Liver (tissue), 9 donors: ENCODE data around the gene IRAK2. TPM values are rescaled to one million over a fixed set of nuclear protein-coding genes. Genes with fewer than 3 reads are reported as not detected.

ENCODE experiments used
- DNase-seq: peaks from one replicate; pipeline ENCODE4 v3.0.0-alpha.2; 2017; ENCODE audit warnings: low spot score
- H3K27ac ChIP-seq, 2 donors: one replicate each; pipeline ENCODE4 v1.7.0; 2013; ENCODE audit warnings: inconsistent platforms in 2 of 2, low read length in 2 of 2, control low read depth in 1 of 2, low read depth in 1 of 2, mild to moderate bottlenecking in 1 of 2
- H3K27me3 ChIP-seq, 4 donors: one replicate each; pipeline versions ENCODE4 v1.6.1 to v1.7.0; 2013; ENCODE audit warnings: low read length in 3 of 4, inconsistent platforms in 1 of 4, mild to moderate bottlenecking in 1 of 4, moderate library complexity in 1 of 4; ENCODE audit not compliant: control insufficient read depth in 4 of 4, insufficient read depth in 4 of 4
- H3K36me3 ChIP-seq, 4 donors: one replicate each; pipeline versions ENCODE4 v1.6.1 to v1.7.0; 2013; ENCODE audit warnings: low read length in 3 of 4, mild to moderate bottlenecking in 3 of 4, low read depth in 1 of 4, moderate library complexity in 1 of 4; ENCODE audit not compliant: control insufficient read depth in 4 of 4, insufficient read depth in 3 of 4
- H3K4me1 ChIP-seq, 4 donors: one replicate each; pipeline versions ENCODE4 v1.6.1 to v1.7.0; 2013; ENCODE audit warnings: low read length in 3 of 4, mild to moderate bottlenecking in 3 of 4, moderate library complexity in 1 of 4; ENCODE audit not compliant: control insufficient read depth in 4 of 4, insufficient read depth in 4 of 4
- H3K4me3 ChIP-seq, 3 donors: one replicate each; pipeline versions ENCODE4 v1.6.1 to v1.7.0; 2013; ENCODE audit warnings: low read length in 3 of 3, control low read depth in 1 of 3, low read depth in 1 of 3, mild to moderate bottlenecking in 1 of 3
- H3K9ac ChIP-seq, 2 donors: one replicate each; pipeline ENCODE4 v1.7.0; 2013; ENCODE audit warnings: low read length in 2 of 2, mild to moderate bottlenecking in 2 of 2, moderate library complexity in 2 of 2, control low read depth in 1 of 2, low read depth in 1 of 2
- H3K9me3 ChIP-seq, 4 donors: one replicate each; pipeline versions ENCODE4 v1.6.1 to v1.7.0; 2013; ENCODE audit warnings: low read length in 3 of 4; ENCODE audit not compliant: control insufficient read depth in 4 of 4
- EGR1 ChIP-seq, 2 donors: IDR thresholded peaks; 2 replicates each; pipeline ENCODE4 v1.6.1; 2016 to 2018; ENCODE audit warnings: antibody characterized with exemption in 2 of 2, low read depth in 2 of 2
- FOXA1 ChIP-seq: IDR thresholded peaks from 2 replicates; pipeline ENCODE4 v1.6.1; 2016; ENCODE audit warnings: antibody characterized with exemption
- FOXA2 ChIP-seq: IDR thresholded peaks from 2 replicates; pipeline ENCODE4 v1.6.1; 2016; ENCODE audit warnings: antibody characterized with exemption
- GABPA ChIP-seq, 2 donors: IDR thresholded peaks in 1 of 2; conservative IDR thresholded peaks in 1 of 2; 2 replicates each; pipeline ENCODE4 v1.6.1; 2016; ENCODE audit warnings: antibody characterized with exemption in 2 of 2, mild to moderate bottlenecking in 1 of 2, moderate library complexity in 1 of 2
- HNF4A ChIP-seq, 2 donors: conservative IDR thresholded peaks; 2 replicates each; pipeline ENCODE4 v1.6.1; 2016; ENCODE audit warnings: antibody characterized with exemption in 2 of 2, mild to moderate bottlenecking in 2 of 2
- HNF4G ChIP-seq: IDR thresholded peaks from 2 replicates; pipeline ENCODE4 v1.6.1; 2016; ENCODE audit warnings: antibody characterized with exemption
- JUND ChIP-seq, 2 donors: IDR thresholded peaks; 2 replicates each; pipeline ENCODE4 v1.6.1; 2016; ENCODE audit warnings: antibody characterized with exemption in 2 of 2
- NR2F2 ChIP-seq: IDR thresholded peaks from 2 replicates; pipeline ENCODE4 v1.6.1; 2016; ENCODE audit warnings: antibody characterized with exemption
- RAD21 ChIP-seq, 2 donors: IDR thresholded peaks; 2 replicates each; pipeline ENCODE4 v1.6.1; 2016; ENCODE audit warnings: antibody characterized with exemption in 2 of 2, mild to moderate bottlenecking in 2 of 2
- RXRA ChIP-seq, 2 donors: IDR thresholded peaks; 2 replicates each; pipeline ENCODE4 v1.6.1; 2017 to 2018; ENCODE audit warnings: antibody characterized with exemption in 2 of 2, mild to moderate bottlenecking in 1 of 2
- SP1 ChIP-seq: IDR thresholded peaks from 2 replicates; pipeline ENCODE4 v1.6.1; 2018; ENCODE audit warnings: antibody characterized with exemption, mild to moderate bottlenecking
- TAF1 ChIP-seq: conservative IDR thresholded peaks from 2 replicates; pipeline ENCODE4 v1.6.1; 2016; ENCODE audit warnings: antibody characterized with exemption, mild to moderate bottlenecking
- YY1 ChIP-seq: IDR thresholded peaks from 2 replicates; pipeline ENCODE4 v1.6.1; 2016; ENCODE audit warnings: antibody characterized with exemption, mild to moderate bottlenecking
- WGBS: extraction: QIAGEN DNeasy Blood & Tissue Kit; methylation state at CpG from one replicate; pipeline ENCODE4 v1.1.7; 2013; 5-methylcytosine and 5-hydroxymethylcytosine counted together
- polyA plus RNA-seq, 2 donors: library from polyadenylated mRNA; stranded (reverse) in 1 of 2; unstranded in 1 of 2; fragments of 200-250 nt in 1 of 2; fragments of >200 nt in 1 of 2; fragmentation: Nextera tagmentation in 1 of 2; extraction: Ambion mirVana in 1 of 2; gene quantifications; one replicate each; pipeline versions ENCODE4 v1.2.1 to v1.2.3, GENCODE V29; 2013 to 2015
- total RNA-seq, 2 donors: library from RNA; depleted of rRNA; stranded (reverse); fragments of >200 nt; gene quantifications; one replicate each; pipeline ENCODE4 v1.2.3, GENCODE V29; 2014
- TF ChIP-seq, protein P1 (sequence below): IDR thresholded peaks from 2 replicates; pipeline ENCODE4 v1.6.1; 2016; ENCODE audit warnings: antibody characterized with exemption
- TF ChIP-seq, protein P2 (sequence below): IDR thresholded peaks from 2 replicates; pipeline ENCODE4 v1.6.1; 2016; ENCODE audit warnings: antibody characterized with exemption
- TF ChIP-seq, protein P3 (sequence below): IDR thresholded peaks from 2 replicates; pipeline ENCODE4 v1.6.1; 2016; ENCODE audit warnings: antibody characterized with exemption
- TF ChIP-seq, protein P4 (sequence below): fragments of 150-350 bp; IDR thresholded peaks from 2 replicates; pipeline ENCODE4 v1.5.1; 2017; ENCODE audit warnings: improper control_type of control experiment, low read depth, low read length; ENCODE audit not compliant: missing input control
- TF ChIP-seq, protein P5 (sequence below): IDR thresholded peaks from 2 replicates; pipeline ENCODE4 v1.6.1; 2016; ENCODE audit warnings: antibody characterized with exemption, mild to moderate bottlenecking
- donor health status: healthy.
- donor health status: healthy.
- donor health status: healthy.
- donor health status: healthy.
- donor health status: healthy.

IRAK2 gene
- total and polyA plus RNA-seq, 4 donors: 2.7 to 9.3 (median 5.9) TPM

DNA sequence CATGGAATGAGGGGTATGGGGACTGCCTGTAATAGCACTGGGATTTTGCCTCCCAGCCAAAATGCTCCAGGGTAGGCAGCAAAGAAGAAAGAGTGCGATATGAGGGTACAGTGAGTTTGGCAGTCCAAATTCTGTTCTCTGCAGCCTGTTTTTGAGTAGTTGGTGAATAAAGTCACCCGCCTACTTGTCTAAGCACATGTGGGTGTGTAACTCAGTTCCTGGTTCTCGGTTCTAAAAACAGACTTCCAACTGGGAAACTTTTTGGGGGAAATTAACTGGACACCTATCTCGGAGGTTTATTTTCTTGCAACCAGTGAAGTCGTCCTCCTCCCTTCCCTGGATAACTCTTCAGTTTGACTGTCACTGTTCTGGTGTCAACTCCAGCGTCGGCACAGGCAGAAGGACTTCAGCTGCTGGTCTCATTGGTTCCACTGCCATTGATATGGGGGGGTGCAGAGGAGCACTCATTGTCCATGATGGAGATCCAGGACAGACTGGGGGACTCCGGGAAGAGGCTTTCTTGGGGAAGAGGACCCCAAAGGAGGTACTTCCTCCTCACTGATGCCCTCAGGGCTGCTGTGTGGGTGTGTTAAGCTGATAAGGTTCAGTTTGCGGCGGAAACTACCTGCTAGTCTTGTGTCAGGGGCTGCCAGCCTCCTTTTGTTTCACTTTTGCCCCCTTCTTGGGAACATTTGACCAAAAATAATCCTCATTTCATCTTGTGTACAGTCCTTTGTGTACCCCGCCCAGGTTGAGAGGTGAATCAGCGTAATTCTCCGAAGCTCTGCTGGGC lies 114.9 kb downstream of the IRAK2 start:
- DNase-seq: no peak
- no peaks in the 10 kb centered on the region for H3K9me3 ChIP-seq
- 96% methylated on average over 13 of the region's 13 CpGs for WGBS
- H3K4me3 ChIP-seq: no peak overlapping the region
- H3K27ac ChIP-seq: no peak overlapping the region
- no peak overlapping the region for H3K9ac ChIP-seq
- peaks cover 0 to 2% (median under 1%) of the 10 kb centered on the region in 4 donors for H3K4me1 ChIP-seq
- H3K36me3 ChIP-seq: peaks cover 9 to 53% (median 28%) of the 10 kb centered on the region in 4 donors
- TF ChIP-seq, protein P1, sequence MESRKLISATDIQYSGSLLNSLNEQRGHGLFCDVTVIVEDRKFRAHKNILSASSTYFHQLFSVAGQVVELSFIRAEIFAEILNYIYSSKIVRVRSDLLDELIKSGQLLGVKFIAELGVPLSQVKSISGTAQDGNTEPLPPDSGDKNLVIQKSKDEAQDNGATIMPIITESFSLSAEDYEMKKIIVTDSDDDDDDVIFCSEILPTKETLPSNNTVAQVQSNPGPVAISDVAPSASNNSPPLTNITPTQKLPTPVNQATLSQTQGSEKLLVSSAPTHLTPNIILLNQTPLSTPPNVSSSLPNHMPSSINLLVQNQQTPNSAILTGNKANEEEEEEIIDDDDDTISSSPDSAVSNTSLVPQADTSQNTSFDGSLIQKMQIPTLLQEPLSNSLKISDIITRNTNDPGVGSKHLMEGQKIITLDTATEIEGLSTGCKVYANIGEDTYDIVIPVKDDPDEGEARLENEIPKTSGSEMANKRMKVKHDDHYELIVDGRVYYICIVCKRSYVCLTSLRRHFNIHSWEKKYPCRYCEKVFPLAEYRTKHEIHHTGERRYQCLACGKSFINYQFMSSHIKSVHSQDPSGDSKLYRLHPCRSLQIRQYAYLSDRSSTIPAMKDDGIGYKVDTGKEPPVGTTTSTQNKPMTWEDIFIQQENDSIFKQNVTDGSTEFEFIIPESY: no peak
- TF ChIP-seq, protein P2, sequence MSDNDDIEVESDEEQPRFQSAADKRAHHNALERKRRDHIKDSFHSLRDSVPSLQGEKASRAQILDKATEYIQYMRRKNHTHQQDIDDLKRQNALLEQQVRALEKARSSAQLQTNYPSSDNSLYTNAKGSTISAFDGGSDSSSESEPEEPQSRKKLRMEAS: no peak
- TF ChIP-seq SP1 (no peak), EGR1 (IDR thresholded peaks at IDR 0.05; ENCODE audit: low read depth in 2 of 2) (no peak), HNF4A (conservative IDR thresholded peaks at IDR 0.05) (no peak), RXRA (IDR thresholded peaks at IDR 0.05) (no peak), TAF1 (no peak), JUND (IDR thresholded peaks at IDR 0.05) (no peak), RAD21 (IDR thresholded peaks at IDR 0.05) (no peak), GABPA (IDR thresholded peaks at IDR 0.05 in 1 of 2, conservative IDR thresholded peaks at IDR 0.05 in 1 of 2) (no peak), FOXA1 (no peak), YY1 (no peak), FOXA2 (no peak), NR2F2 (no peak), HNF4G (no peak)
- TF ChIP-seq, protein P3, sequence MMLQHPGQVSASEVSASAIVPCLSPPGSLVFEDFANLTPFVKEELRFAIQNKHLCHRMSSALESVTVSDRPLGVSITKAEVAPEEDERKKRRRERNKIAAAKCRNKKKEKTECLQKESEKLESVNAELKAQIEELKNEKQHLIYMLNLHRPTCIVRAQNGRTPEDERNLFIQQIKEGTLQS: no peak
- TF ChIP-seq, protein P4, sequence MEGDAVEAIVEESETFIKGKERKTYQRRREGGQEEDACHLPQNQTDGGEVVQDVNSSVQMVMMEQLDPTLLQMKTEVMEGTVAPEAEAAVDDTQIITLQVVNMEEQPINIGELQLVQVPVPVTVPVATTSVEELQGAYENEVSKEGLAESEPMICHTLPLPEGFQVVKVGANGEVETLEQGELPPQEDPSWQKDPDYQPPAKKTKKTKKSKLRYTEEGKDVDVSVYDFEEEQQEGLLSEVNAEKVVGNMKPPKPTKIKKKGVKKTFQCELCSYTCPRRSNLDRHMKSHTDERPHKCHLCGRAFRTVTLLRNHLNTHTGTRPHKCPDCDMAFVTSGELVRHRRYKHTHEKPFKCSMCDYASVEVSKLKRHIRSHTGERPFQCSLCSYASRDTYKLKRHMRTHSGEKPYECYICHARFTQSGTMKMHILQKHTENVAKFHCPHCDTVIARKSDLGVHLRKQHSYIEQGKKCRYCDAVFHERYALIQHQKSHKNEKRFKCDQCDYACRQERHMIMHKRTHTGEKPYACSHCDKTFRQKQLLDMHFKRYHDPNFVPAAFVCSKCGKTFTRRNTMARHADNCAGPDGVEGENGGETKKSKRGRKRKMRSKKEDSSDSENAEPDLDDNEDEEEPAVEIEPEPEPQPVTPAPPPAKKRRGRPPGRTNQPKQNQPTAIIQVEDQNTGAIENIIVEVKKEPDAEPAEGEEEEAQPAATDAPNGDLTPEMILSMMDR: no peak
- TF ChIP-seq, protein P5, sequence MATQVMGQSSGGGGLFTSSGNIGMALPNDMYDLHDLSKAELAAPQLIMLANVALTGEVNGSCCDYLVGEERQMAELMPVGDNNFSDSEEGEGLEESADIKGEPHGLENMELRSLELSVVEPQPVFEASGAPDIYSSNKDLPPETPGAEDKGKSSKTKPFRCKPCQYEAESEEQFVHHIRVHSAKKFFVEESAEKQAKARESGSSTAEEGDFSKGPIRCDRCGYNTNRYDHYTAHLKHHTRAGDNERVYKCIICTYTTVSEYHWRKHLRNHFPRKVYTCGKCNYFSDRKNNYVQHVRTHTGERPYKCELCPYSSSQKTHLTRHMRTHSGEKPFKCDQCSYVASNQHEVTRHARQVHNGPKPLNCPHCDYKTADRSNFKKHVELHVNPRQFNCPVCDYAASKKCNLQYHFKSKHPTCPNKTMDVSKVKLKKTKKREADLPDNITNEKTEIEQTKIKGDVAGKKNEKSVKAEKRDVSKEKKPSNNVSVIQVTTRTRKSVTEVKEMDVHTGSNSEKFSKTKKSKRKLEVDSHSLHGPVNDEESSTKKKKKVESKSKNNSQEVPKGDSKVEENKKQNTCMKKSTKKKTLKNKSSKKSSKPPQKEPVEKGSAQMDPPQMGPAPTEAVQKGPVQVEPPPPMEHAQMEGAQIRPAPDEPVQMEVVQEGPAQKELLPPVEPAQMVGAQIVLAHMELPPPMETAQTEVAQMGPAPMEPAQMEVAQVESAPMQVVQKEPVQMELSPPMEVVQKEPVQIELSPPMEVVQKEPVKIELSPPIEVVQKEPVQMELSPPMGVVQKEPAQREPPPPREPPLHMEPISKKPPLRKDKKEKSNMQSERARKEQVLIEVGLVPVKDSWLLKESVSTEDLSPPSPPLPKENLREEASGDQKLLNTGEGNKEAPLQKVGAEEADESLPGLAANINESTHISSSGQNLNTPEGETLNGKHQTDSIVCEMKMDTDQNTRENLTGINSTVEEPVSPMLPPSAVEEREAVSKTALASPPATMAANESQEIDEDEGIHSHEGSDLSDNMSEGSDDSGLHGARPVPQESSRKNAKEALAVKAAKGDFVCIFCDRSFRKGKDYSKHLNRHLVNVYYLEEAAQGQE: no peak
- no peaks in the 10 kb centered on the region for H3K27me3 ChIP-seq
